ENCODE measurements around the gene GRIN2C.
A peak's percentile ranks its signal among the peaks of the same experiment; 100 is the strongest.

Gene GRIN2C

DNA sequence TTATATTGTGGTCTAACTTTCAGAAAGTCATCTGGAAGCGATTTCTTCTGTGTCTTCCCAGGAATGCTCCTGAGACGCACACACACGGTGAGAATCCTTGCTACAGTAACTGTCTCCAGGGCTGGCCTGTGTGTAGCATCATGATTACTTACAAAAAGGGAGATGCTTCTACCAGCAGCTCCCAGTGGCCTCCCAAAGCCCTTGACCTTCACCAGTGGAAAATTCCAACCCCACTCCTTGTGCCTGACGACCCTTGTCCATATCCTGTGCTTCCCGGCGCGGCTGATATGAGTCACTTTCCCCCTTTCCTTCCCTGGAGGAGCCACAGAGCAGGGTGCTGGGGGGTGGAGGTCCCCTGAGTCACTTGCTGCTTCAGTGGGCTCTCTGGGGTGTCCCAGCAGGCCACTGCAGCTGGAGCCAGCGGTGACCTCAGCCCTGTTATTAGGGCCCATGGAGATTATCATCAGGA lies 61.4 kb downstream of the GRIN2C start:
- no peak overlapping the region for H3K4me3 ChIP-seq (ENCODE audit: control insufficient read depth in 1 of 7, extremely low read depth in 1 of 7, insufficient read depth in 4 of 7, low read depth in 2 of 7, low read length in 6 of 7)
- WGBS (ENCODE audit: insufficient coverage), result 94% methylated on average over 7 of the region's 8 CpGs
- H3K4me1 ChIP-seq (ENCODE audit: control extremely low read depth in 1 of 4, control insufficient read depth in 4 of 4, insufficient read depth in 4 of 4, low read length in 3 of 4), result peaks cover 0 to 10% (median 2%) of the 10 kb centered on the region in 4 experiments
- ChIA-PET POLR2A (no interaction called here), CTCF (interaction anchor here (11.2 kb wide), 1 partner anchor 65 kb away, joined by 158 read pairs; no protein-coding TSS in a partner anchor)
- no peaks in the 10 kb centered on the region for H3K9me3 ChIP-seq (ENCODE audit: control extremely low read depth in 1 of 5, control insufficient read depth in 4 of 5, insufficient read depth in 2 of 5, low read depth in 1 of 5, low read length in 4 of 5)
- no peak overlapping the region for H3K27ac ChIP-seq (ENCODE audit: insufficient read depth in 1 of 2, low read depth in 1 of 2, low read length in 2 of 2, poor library complexity in 1 of 2, severe bottlenecking in 2 of 2)
- no peaks in the 10 kb centered on the region for H3K27me3 ChIP-seq (replicated peaks in 2 of 5; ENCODE audit: control insufficient read depth in 4 of 5, insufficient read depth in 5 of 5, low read length in 4 of 5)
- peaks cover 0 to 81% (median 54%) of the 10 kb centered on the region in 4 experiments for H3K36me3 ChIP-seq (ENCODE audit: control insufficient read depth in 4 of 4, insufficient read depth in 4 of 4, low read length in 3 of 4)
- no peak for DNase-seq

- CTCF ChIA-PET, result interaction anchor here (0.5 to 11.2 kb wide), 2 partner anchors 8 to 66 kb away, joined by 3 to 158 read pairs; no protein-coding TSS in a partner anchor
- DNase-seq, result no peak
- Histone ChIP-seq H3K9me3 (ENCODE audit: control extremely low read depth in 1 of 5, control insufficient read depth in 4 of 5, insufficient read depth in 2 of 5, low read depth in 1 of 5, low read length in 4 of 5) (no peaks in the 10 kb centered on the region), H3K4me1 (ENCODE audit: control extremely low read depth in 1 of 4, control insufficient read depth in 4 of 4, insufficient read depth in 4 of 4, low read length in 3 of 4) (peaks cover 0 to 10% (median 2%) of the 10 kb centered on the region in 4 experiments), H3K27ac (ENCODE audit: insufficient read depth in 1 of 2, low read depth in 1 of 2, low read length in 2 of 2, poor library complexity in 1 of 2, severe bottlenecking in 2 of 2) (no peak overlapping the region), H3K4me3 (ENCODE audit: control insufficient read depth in 1 of 7, extremely low read depth in 1 of 7, insufficient read depth in 4 of 7, low read depth in 2 of 7, low read length in 6 of 7) (no peak overlapping the region), H3K36me3 (ENCODE audit: control insufficient read depth in 4 of 4, insufficient read depth in 4 of 4, low read length in 3 of 4) (peaks cover 0 to 85% (median 56%) of the 10 kb centered on the region in 4 experiments), H3K27me3 (replicated peaks in 2 of 5; ENCODE audit: control insufficient read depth in 4 of 5, insufficient read depth in 5 of 5, low read length in 4 of 5) (no peaks in the 10 kb centered on the region)
- 100% methylated on average over 4 of the region's 4 CpGs for WGBS (ENCODE audit: insufficient coverage)
- POLR2A ChIA-PET, result no interaction called here
Measured at GRCh38 chr17:74797824-74798223, 61.9 kb downstream of the GRIN2C start.

DNA sequence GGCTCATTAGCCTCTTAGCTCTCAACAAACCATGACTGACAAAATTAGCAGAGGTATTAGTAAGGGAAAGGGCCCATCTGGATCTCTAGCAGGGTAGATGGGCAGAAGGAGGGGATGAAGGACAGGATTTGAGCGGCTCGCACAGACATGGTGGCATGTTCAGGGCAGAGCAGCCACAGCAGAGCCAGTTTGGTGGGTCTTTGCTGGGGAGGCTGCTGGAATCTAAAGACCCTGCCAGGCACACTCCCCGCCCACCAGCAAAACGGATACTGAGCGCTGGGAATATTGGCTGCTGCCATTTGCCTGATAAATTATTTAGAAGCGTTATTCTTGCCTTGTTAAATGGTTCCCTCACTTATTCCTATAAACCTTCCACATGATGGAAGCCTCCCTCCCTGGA lies 62.8 kb downstream of the GRIN2C start:
- H3K4me3 ChIP-seq (ENCODE audit: control insufficient read depth in 1 of 7, extremely low read depth in 1 of 7, insufficient read depth in 4 of 7, low read depth in 2 of 7, low read length in 6 of 7), result peak overlapping the region in 1 of 7 experiments; percentile 33
- CTCF ChIA-PET, result interaction anchor here (11.2 kb wide), 1 partner anchor 67 kb away, joined by 158 read pairs; no protein-coding TSS in a partner anchor
- DNase-seq, result no peak
- H3K27me3 ChIP-seq (replicated peaks in 2 of 5; ENCODE audit: control insufficient read depth in 4 of 5, insufficient read depth in 5 of 5, low read length in 4 of 5), result no peaks in the 10 kb centered on the region
- H3K27ac ChIP-seq (ENCODE audit: insufficient read depth in 1 of 2, low read depth in 1 of 2, low read length in 2 of 2, poor library complexity in 1 of 2, severe bottlenecking in 2 of 2), result no peak overlapping the region
- WGBS (ENCODE audit: insufficient coverage), result 90% methylated on average over 2 of the region's 6 CpGs
- H3K4me1 ChIP-seq (ENCODE audit: control extremely low read depth in 1 of 4, control insufficient read depth in 4 of 4, insufficient read depth in 4 of 4, low read length in 3 of 4), result peaks cover 0 to 10% (median 2%) of the 10 kb centered on the region in 4 experiments
- peaks cover 0 to 87% (median 56%) of the 10 kb centered on the region in 4 experiments for H3K36me3 ChIP-seq (ENCODE audit: control insufficient read depth in 4 of 4, insufficient read depth in 4 of 4, low read length in 3 of 4)
- POLR2A ChIA-PET, result no interaction called here
- no peaks in the 10 kb centered on the region for H3K9me3 ChIP-seq (ENCODE audit: control extremely low read depth in 1 of 5, control insufficient read depth in 4 of 5, insufficient read depth in 2 of 5, low read depth in 1 of 5, low read length in 4 of 5)

- POLR2A ChIA-PET, result no interaction called here
Measured at GRCh38 chr17:74796211-74796610, 63.5 kb downstream of the GRIN2C start.

GRCh38 chr17:74795327-74796020 lies 64.2 kb downstream of the GRIN2C start:
- 97% methylated on average over 18 of the region's 18 CpGs for WGBS (ENCODE audit: insufficient coverage)
- H3K36me3 ChIP-seq (ENCODE audit: control insufficient read depth in 4 of 4, insufficient read depth in 4 of 4, low read length in 3 of 4), result peaks cover 0 to 79% (median 50%) of the 10 kb centered on the region in 4 experiments
- H3K4me3 ChIP-seq (ENCODE audit: control insufficient read depth in 1 of 7, extremely low read depth in 1 of 7, insufficient read depth in 4 of 7, low read depth in 2 of 7, low read length in 6 of 7), result no peak overlapping the region
- H3K27ac ChIP-seq (ENCODE audit: insufficient read depth in 1 of 2, low read depth in 1 of 2, low read length in 2 of 2, poor library complexity in 1 of 2, severe bottlenecking in 2 of 2), result no peak overlapping the region
- H3K27me3 ChIP-seq (replicated peaks in 2 of 5; ENCODE audit: control insufficient read depth in 4 of 5, insufficient read depth in 5 of 5, low read length in 4 of 5), result no peaks in the 10 kb centered on the region
- no peaks in the 10 kb centered on the region for H3K9me3 ChIP-seq (ENCODE audit: control extremely low read depth in 1 of 5, control insufficient read depth in 4 of 5, insufficient read depth in 2 of 5, low read depth in 1 of 5, low read length in 4 of 5)
- POLR2A ChIA-PET, result interaction anchor here (0.6 kb wide), 1 partner anchor 131 kb away, joined by 3 read pairs; no protein-coding TSS in a partner anchor
- CTCF ChIA-PET, result interaction anchor here (11.2 kb wide), 1 partner anchor 68 kb away, joined by 158 read pairs; no protein-coding TSS in a partner anchor
- H3K4me1 ChIP-seq (ENCODE audit: control extremely low read depth in 1 of 4, control insufficient read depth in 4 of 4, insufficient read depth in 4 of 4, low read length in 3 of 4), result peaks cover 0 to 21% (median 11%) of the 10 kb centered on the region in 4 experiments
- DNase-seq, result no peak

More at GRCh38 chr17:74796211-74796610, 63.5 kb downstream of the GRIN2C start:
- Histone ChIP-seq H3K9me3 (ENCODE audit: control extremely low read depth in 1 of 5, control insufficient read depth in 4 of 5, insufficient read depth in 2 of 5, low read depth in 1 of 5, low read length in 4 of 5) (no peaks in the 10 kb centered on the region), H3K4me3 (ENCODE audit: control insufficient read depth in 1 of 7, extremely low read depth in 1 of 7, insufficient read depth in 4 of 7, low read depth in 2 of 7, low read length in 6 of 7) (no peak overlapping the region), H3K36me3 (ENCODE audit: control insufficient read depth in 4 of 4, insufficient read depth in 4 of 4, low read length in 3 of 4) (peaks cover 0 to 81% (median 53%) of the 10 kb centered on the region in 4 experiments), H3K27me3 (replicated peaks in 2 of 5; ENCODE audit: control insufficient read depth in 4 of 5, insufficient read depth in 5 of 5, low read length in 4 of 5) (no peaks in the 10 kb centered on the region), H3K4me1 (ENCODE audit: control extremely low read depth in 1 of 4, control insufficient read depth in 4 of 4, insufficient read depth in 4 of 4, low read length in 3 of 4) (peaks cover 0 to 13% (median 4%) of the 10 kb centered on the region in 4 experiments), H3K27ac (ENCODE audit: insufficient read depth in 1 of 2, low read depth in 1 of 2, low read length in 2 of 2, poor library complexity in 1 of 2, severe bottlenecking in 2 of 2) (no peak overlapping the region)
- CTCF ChIA-PET, result interaction anchor here (11.2 kb wide), 1 partner anchor 67 kb away, joined by 158 read pairs; no protein-coding TSS in a partner anchor
- DNase-seq, result no peak
- 100% methylated on average over 4 of the region's 4 CpGs for WGBS (ENCODE audit: insufficient coverage)

- Histone ChIP-seq H3K4me1 (ENCODE audit: control extremely low read depth in 1 of 4, control insufficient read depth in 4 of 4, insufficient read depth in 4 of 4, low read length in 3 of 4) (peaks cover 0 to 27% (median 13%) of the 10 kb centered on the region in 4 experiments), H3K4me3 (ENCODE audit: control insufficient read depth in 1 of 7, extremely low read depth in 1 of 7, insufficient read depth in 4 of 7, low read depth in 2 of 7, low read length in 6 of 7) (no peak overlapping the region), H3K36me3 (ENCODE audit: control insufficient read depth in 4 of 4, insufficient read depth in 4 of 4, low read length in 3 of 4) (peaks cover 0 to 66% (median 30%) of the 10 kb centered on the region in 4 experiments), H3K27me3 (replicated peaks in 2 of 5; ENCODE audit: control insufficient read depth in 4 of 5, insufficient read depth in 5 of 5, low read length in 4 of 5) (no peaks in the 10 kb centered on the region), H3K9me3 (ENCODE audit: control extremely low read depth in 1 of 5, control insufficient read depth in 4 of 5, insufficient read depth in 2 of 5, low read depth in 1 of 5, low read length in 4 of 5) (no peaks in the 10 kb centered on the region), H3K27ac (ENCODE audit: insufficient read depth in 1 of 2, low read depth in 1 of 2, low read length in 2 of 2, poor library complexity in 1 of 2, severe bottlenecking in 2 of 2) (no peak overlapping the region)
- CTCF ChIA-PET, result interaction anchor here (0.9 to 11.2 kb wide), 15 partner anchors 9 to 135 kb away, joined by 3 to 158 read pairs (median 10); partner anchors contain the start of gene NAT9
- no peak for DNase-seq
- 96% methylated on average over 12 of the region's 12 CpGs for WGBS (ENCODE audit: insufficient coverage)
- POLR2A ChIA-PET, result no interaction called here
Measured at GRCh38 chr17:74792586-74793105, 67.0 kb downstream of the GRIN2C start.

Measured in common myeloid progenitor, CD34-positive (primary cell).